Fibroblast of villous mesenchyme (primary cell): Measurements from ENCODE around the gene GOLGA6L22. TPM values are rescaled to one million over a fixed set of nuclear protein-coding genes. Genes with fewer than 3 reads are reported as not detected.
A peak's percentile ranks its signal among the peaks of the same experiment; 100 is the strongest.
"Not testable (repeated sequence)": the region's sequence is repeated elsewhere in the genome, so short reads cannot be mapped to it uniquely, and the experiment has no call there.

Source experiments
- DNase-seq: peaks from one replicate; pipeline ENCODE4 v3.0.0-alpha.2; 2010; ENCODE audit warnings: low read depth
- H3K4me3 ChIP-seq: 2 replicates; pipeline ENCODE4 v1.5.1; 2011; ENCODE audit warnings: low read depth, mild to moderate bottlenecking, low read length
- small RNA-seq: library from RNA; depleted of rRNA; stranded (forward); fragments of <200 nt; gene quantifications from one replicate; pipeline ENCODE3, GENCODE V24; 2012
- total RNA-seq: library from RNA; depleted of rRNA; stranded (reverse); fragments of >200 nt; gene quantifications from 2 replicates; pipeline ENCODE4 v1.2.3, GENCODE V29; 2012

Gene GOLGA6L22
- total RNA-seq: not detected in 2 replicates

- H3K4me3 ChIP-seq, DNase-seq: not testable (repeated sequence)
Measured at GRCh38 chr15:22458603-22459002, at the start of gene GOLGA6L22. GOLGA6L22 (plus strand) TSS chr15:22458903; CDS start chr15:22458994, 91 bp downstream.

GRCh38 chr15:22417288-22417687, 41.4 kb upstream of the GOLGA6L22 start:
- DNase-seq, H3K4me3 ChIP-seq: not testable (repeated sequence)

GRCh38 chr15:22417795-22418194, 40.9 kb upstream of the GOLGA6L22 start:
- not testable (repeated sequence) for DNase-seq, H3K4me3 ChIP-seq

GRCh38 chr15:22418212-22418611, 40.5 kb upstream of the GOLGA6L22 start:
- not testable (repeated sequence) for H3K4me3 ChIP-seq, DNase-seq

- H3K4me3 ChIP-seq, DNase-seq: not testable (repeated sequence)
Measured at GRCh38 chr15:22418666-22419065, 40.0 kb upstream of the GOLGA6L22 start.

- not testable (repeated sequence) for H3K4me3 ChIP-seq, DNase-seq
Measured at GRCh38 chr15:22420340-22420739, 38.4 kb upstream of the GOLGA6L22 start.

GRCh38 chr15:22429426-22429825, 29.3 kb upstream of the GOLGA6L22 start:
- DNase-seq, H3K4me3 ChIP-seq: not testable (repeated sequence)

- not testable (repeated sequence) for H3K4me3 ChIP-seq, DNase-seq
Measured at GRCh38 chr15:22431687-22432086, 27.0 kb upstream of the GOLGA6L22 start.

GRCh38 chr15:22494490-22495113, 35.9 kb downstream of the GOLGA6L22 start:
- H3K4me3 ChIP-seq: peak overlapping the region; percentile 50
- peak; percentile 79 for DNase-seq

GRCh38 chr15:22497200-22497599, 38.5 kb downstream of the GOLGA6L22 start:
- H3K4me3 ChIP-seq, DNase-seq: not testable (repeated sequence)

GRCh38 chr15:22498220-22498925, 39.7 kb downstream of the GOLGA6L22 start:
- not testable (repeated sequence) for H3K4me3 ChIP-seq, DNase-seq

GRCh38 chr15:22502272-22502671, 43.6 kb downstream of the GOLGA6L22 start:
- not testable (repeated sequence) for H3K4me3 ChIP-seq, DNase-seq

- not testable (repeated sequence) for H3K4me3 ChIP-seq, DNase-seq
Measured at GRCh38 chr15:22506959-22507358, 48.3 kb downstream of the GOLGA6L22 start.

GRCh38 chr15:22516140-22516539, 57.4 kb downstream of the GOLGA6L22 start:
- H3K4me3 ChIP-seq, DNase-seq: not testable (repeated sequence)

Small RNA genes within 50 kb of the gene (small RNA-seq; reads per million reads assigned to genes)
- not detected for gene RN7SL545P
